Stomach (tissue), 4 donors: ENCODE results near the gene CACNA2D3.

Experiments used
- CTCF ChIP-seq, 7 experiments: fragments of 450-650 bp in 4 of 7; fragments of 200-600 bp in 3 of 7; sonication (generic) in 3 of 7; IDR thresholded peaks; one replicate each; pipeline ENCODE4 v1.5.1; 2016 to 2019; ENCODE audit warnings: antibody characterized with exemption in 7 of 7, control low read depth in 2 of 7, mild to moderate bottlenecking in 1 of 7
- POLR2A ChIP-seq, 4 donors: fragments of 450-650 bp; IDR thresholded peaks; one replicate each; pipeline ENCODE4 v1.6.1; 2016; ENCODE audit warnings: antibody characterized with exemption in 4 of 4, control low read depth in 2 of 4, mild to moderate bottlenecking in 1 of 4, moderate library complexity in 1 of 4
- POLR2AphosphoS5 ChIP-seq, 3 donors: sonication (generic); formaldehyde crosslinking; IDR thresholded peaks; one replicate each; pipeline ENCODE4 v1.6.1; 2016; ENCODE audit warnings: antibody characterized with exemption in 3 of 3

DNA sequence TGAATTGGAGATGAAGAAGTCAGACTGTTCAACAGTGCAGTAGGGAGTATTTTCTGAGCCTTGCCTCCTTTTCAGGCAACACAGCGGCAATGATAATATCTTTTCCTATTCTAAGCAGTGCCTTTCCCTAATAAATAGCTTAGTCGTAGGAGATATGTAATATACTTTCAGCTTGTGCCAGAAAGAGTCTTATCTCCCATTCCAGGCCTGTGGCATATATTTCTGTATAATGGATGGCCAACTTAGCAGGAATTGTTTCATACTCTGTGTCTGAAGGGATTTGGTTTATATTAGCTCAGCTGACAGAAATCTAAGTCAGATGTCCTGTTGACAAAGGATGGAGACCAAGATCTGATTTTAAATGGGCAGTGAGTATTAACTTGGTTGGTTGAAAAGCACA lies 397.1 kb downstream of the CACNA2D3 start:
- no peak for TF ChIP-seq CTCF (IDR thresholded peaks at IDR 0.05)
- no peak for TF ChIP-seq POLR2A (IDR thresholded peaks at IDR 0.05)
- TF ChIP-seq POLR2AphosphoS5 (IDR thresholded peaks at IDR 0.05) = no peak
